ENCODE results near the gene PPP3R1.

Gene PPP3R1

DNA sequence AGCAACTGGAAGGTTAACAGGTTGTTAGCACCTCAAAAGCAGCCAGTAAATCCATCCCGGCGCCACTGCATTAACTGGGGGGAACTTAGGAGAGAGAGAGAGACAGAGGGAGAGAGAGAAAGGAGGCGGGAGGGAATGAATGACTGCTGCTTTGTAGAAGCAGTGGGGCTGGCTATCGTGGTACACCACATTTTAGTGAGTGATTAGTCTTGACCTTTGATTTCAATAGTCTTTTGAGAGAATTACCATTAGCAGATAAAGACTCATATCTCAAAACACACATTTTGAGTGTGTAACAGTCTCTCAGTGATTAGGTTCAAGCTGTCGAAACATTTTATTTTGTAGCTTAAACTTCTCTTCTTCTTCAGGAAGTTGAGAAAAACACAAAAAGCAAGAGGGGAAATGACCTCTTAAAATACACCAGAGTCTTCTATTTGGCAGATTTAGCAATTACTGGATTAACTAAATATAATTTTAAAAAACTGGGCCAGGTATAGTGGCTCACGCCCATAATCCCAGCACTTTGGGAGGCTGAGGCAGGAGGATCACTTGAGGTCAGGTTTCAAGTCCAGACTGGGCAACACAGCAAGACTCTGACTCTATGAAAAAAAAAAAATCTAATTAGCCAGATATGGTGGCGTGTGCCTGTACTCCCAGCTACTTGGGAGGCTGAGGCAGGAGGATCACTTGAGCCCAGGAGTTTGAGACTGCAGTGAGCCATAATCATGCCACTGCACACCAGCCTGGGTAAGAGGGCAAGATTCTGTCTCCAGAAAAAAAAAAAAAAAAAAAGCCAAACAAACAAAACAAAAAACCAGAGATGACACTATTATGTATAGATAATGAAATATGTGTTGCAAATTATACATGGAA lies 116.6 kb downstream of the PPP3R1 start:
- no peak for DNase-seq

GRCh38 chr2:68134554-68134953 lies 117.8 kb downstream of the PPP3R1 start:
- no peak for DNase-seq

DNA sequence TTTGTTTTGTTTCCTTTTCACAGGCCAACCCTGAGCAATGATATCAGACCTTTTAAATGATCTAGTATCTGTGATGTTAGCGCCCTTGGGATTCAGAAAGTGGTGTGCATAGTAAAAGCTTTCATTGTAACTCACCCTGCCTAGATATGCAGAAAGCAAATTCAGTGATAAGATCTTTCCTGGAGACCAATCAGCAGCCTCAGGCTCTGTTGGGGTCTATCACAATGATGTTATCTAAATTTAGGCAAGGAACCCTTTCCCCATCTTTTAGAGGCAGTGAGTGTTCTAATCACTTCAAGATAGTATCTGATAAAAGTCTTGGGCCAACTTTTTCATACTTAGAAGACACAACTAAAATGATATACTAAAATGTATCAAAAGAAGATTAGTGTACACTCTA lies 118.2 kb downstream of the PPP3R1 start:
- no peak for DNase-seq

All from SW 1271 (cell line).